Subcutaneous adipose tissue (tissue), 4 donors: ENCODE data around the gene PRPSAP1. TPM values are rescaled to one million over a fixed set of nuclear protein-coding genes. Genes with fewer than 3 reads are reported as not detected.

Experiments used
- total RNA-seq, 4 donors: library from RNA; depleted of rRNA; stranded (reverse); fragments of >200 nt; gene quantifications; one replicate each; pipeline ENCODE4 v1.1.0, GENCODE V29; 2016
- TF ChIP-seq, protein P1 (sequence below): fragments of 450-650 bp; IDR thresholded peaks from one replicate; pipeline ENCODE4 v1.5.1; 2016; ENCODE audit warnings: low read depth, mild to moderate bottlenecking, control low read depth, antibody characterized with exemption, moderate library complexity

The PRPSAP1 gene
- total RNA-seq, 4 donors from 2014 or later, result 64.4 to 104 (median 71.2) TPM

DNA sequence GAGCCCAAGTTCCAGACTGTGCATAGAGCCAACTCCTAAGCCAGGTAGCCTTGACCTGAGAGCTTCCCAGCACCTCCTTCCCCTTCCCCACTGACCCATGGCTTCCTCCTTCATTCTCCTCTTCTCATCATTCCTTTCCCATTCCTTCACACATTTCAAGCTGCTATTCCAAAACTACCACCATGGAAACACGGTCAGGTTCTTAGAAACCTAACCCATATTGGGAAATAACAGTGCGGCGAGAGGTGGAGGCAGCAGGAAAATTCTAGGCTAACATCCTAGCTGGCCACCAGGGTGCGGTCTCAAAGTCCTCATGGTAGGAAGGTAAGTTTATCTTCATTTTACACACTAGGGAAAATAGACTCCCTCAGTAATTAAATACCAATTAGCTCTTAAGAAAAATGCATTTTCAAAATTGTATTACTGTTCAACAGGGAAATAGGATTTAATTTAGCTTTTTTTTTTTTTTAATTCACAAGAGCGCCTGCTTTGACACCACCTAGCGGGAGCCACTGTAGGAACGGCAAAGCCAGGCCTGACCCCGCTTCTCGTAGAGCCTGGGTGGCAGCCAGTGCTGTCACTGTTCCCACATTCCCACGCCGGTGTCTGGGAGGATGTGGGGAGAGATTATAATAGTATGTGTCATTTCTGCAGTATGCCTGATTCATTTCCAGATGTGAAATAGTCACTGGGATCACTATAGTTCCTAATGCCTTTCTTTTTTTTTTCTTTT lies 16.7 kb upstream of the PRPSAP1 start:
- TF ChIP-seq, protein P1, sequence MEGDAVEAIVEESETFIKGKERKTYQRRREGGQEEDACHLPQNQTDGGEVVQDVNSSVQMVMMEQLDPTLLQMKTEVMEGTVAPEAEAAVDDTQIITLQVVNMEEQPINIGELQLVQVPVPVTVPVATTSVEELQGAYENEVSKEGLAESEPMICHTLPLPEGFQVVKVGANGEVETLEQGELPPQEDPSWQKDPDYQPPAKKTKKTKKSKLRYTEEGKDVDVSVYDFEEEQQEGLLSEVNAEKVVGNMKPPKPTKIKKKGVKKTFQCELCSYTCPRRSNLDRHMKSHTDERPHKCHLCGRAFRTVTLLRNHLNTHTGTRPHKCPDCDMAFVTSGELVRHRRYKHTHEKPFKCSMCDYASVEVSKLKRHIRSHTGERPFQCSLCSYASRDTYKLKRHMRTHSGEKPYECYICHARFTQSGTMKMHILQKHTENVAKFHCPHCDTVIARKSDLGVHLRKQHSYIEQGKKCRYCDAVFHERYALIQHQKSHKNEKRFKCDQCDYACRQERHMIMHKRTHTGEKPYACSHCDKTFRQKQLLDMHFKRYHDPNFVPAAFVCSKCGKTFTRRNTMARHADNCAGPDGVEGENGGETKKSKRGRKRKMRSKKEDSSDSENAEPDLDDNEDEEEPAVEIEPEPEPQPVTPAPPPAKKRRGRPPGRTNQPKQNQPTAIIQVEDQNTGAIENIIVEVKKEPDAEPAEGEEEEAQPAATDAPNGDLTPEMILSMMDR, result no peak

DNA sequence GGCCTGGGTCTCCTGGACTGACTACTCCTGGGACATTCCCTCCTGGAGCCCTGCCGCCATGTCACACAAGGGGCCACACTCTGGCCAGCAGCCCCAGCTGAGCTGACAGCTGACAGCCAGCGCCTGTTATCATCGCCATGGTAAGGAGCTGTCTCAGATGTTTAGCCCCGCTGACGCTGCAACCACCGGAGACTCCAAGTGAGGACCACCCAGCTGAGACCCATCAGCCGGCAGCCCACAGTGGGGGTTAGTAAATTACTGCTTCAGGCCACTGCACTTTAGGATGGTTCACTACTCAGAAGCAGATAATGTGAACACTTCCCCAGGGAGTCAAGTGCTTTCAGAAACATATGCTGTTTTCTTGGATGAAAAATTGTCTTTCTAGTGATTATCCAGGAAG lies 16.1 kb upstream of the PRPSAP1 start:
- TF ChIP-seq, protein P1, result no peak

DNA sequence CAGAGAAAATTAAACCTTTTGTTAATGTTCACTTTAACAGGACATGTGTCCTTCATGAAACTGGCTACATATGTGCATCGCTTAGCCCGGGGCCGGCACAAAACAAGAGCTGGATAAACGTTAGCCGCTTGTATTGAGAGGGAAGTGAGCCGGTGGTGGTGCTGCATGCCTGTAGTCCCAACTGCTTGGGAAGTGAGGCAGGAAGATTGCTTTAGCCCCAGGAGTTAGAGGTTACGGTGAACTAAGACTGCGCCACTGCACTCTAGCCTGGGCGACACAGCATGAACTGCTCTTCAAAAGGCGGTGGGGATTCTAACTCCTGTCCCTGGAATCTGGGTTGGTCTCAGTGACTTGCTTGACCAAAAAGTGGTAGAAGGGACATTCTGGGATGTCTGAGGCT lies 15.7 kb upstream of the PRPSAP1 start:
- TF ChIP-seq, protein P1, result no peak

DNA sequence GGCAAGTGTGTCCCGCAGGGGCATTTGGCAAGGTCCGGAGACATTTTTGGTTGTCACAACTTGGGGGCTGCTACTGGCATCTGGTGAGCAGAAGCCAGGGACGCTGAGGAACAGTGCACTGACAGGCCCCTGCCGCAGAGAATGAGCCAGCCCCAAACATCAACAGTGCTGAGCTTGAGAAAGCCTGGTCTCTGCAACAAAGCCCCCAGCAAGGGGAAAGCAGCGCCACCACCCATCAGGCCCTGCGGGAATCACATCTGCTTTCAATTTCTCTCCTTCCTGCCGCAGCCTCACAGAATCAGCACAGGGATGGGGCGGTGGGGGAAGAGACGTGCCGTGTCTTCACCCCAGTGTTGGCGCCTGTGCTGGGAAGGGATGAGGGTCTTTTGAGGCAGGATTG lies 14.8 kb upstream of the PRPSAP1 start:
- TF ChIP-seq, protein P1, result no peak

DNA sequence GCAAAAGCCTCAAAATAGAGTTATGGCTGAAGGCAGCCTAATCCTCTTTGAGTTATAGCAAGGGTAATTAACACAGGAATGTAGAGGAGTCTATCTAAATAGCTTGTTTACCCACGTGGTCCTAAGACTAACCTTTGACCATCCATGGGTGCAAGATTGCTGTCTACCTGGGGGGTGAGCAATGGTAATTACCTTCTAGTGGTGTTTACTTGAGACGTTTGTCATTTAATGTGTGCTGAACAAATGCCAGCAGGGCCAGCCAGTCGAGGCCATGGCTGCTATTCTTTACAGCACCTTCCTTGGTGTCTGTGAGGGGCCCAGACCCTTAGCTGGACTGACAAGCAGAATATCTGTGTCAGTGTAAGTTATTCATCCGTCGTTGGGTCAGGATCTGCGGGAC lies 13.9 kb upstream of the PRPSAP1 start:
- TF ChIP-seq, protein P1, result no peak

DNA sequence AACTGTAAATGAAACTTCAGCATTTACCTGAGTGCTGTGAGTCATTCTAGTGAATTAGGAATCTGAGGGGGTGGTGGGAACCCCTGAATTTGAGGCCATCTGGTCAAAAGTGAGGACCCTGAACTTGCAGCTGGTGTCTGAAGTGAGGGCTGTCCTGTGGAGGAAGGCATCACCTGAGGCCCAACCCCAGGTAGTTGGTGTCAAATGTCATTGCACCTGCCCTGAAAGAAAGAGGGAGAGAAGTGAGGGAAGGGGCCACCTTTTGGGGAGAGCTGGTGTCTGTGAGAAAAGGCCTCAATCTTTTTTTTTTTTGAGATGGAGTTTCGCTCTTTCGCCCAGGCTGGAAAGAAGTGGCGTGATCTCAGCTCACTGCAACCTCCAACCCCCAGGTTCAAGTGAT lies 12.5 kb upstream of the PRPSAP1 start:
- TF ChIP-seq, protein P1, result no peak

DNA sequence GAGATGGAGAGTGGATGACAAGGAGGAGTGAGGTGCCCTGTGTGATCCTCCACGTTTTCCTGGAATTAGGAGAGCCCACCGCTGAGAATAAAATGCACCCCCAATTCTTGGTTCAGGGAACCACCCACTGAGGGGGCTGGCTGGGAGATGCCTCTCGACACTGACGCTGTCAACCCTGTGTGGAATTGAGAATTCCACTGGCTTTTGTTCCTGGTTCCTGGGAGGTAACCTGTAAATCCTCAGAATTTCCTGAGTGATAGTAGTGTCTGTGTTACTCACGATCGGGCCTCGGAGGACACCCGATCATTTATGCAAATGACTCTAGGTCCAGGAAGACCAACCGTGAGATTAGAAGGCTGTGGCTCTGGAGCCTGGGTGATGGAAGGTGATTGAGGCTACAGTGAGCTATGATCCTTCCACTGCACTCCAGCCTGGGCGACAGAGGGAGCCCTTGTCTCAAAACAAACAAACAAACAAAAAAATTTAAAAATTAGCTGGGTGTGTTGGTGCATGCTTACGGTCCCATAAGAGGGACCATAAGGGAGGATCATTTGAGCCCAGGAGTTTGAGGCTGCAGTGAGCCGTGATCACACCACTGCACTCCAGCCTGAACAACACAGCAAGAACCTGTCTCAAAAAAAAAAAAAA lies 11.7 kb upstream of the PRPSAP1 start:
- TF ChIP-seq, protein P1, result no peak
